Panc1 (cell line): ENCODE measurements around the gene MYO1F.

Source experiments
- CTCF ChIP-seq: fragments of 450-650 bp; IDR thresholded peaks from 2 replicates; pipeline ENCODE4 v1.5.1; 2017; ENCODE audit warnings: mild to moderate bottlenecking
- POLR2AphosphoS5 ChIP-seq: IDR thresholded peaks from 2 replicates; pipeline ENCODE4 v1.6.1; 2012; ENCODE audit warnings: mild to moderate bottlenecking, low read depth, low read length, moderate library complexity

GRCh38 chr19:8607386-8607785 lies 30.1 kb upstream of the MYO1F start:
- TF ChIP-seq CTCF (no peak), POLR2AphosphoS5 (no peak)
